A673 (cell line): ENCODE measurements around the gene PAX5. TPM values are rescaled to one million over a fixed set of nuclear protein-coding genes. Genes with fewer than 3 reads are reported as not detected.
A peak's percentile ranks its signal among the peaks of the same experiment; 100 is the strongest.

Source experiments
- BruUV-seq: library from RNA; stranded (reverse); fragments of 400-500 nt; replicated peaks from 2 replicates; lab custom pipeline; 2021; lab: Mats Ljungman, UMichigan
- CTCF ChIA-PET: fragments of 300-600 bp; sonication (Branson Sonifier 250); formaldehyde crosslinking; loops from one replicate; lab custom pipeline; 2022; ENCODE audit warnings: antibody characterized with exemption; lab: Charles Lee
- POLR2A ChIA-PET: fragments of 300-600 bp; sonication (Branson Sonifier 250); formaldehyde crosslinking; loops from one replicate; lab custom pipeline; 2022; ENCODE audit warnings: antibody characterized with exemption; ENCODE audit not compliant: low non-redundant PET; lab: Charles Lee
- DNase-seq: peaks from one replicate; pipeline ENCODE4 v3.0.0-alpha.2; 2015; ENCODE audit warnings: low spot score
- H3K27ac ChIP-seq: fragments of 200-600 bp; sonication (generic); 2 replicates; pipeline ENCODE4 v1.5.1; 2016; ENCODE audit warnings: mixed run types, low read depth, mild to moderate bottlenecking, mixed read lengths, antibody characterized with exemption, low read length; ENCODE audit not compliant: poor library complexity, severe bottlenecking
- H3K27me3 ChIP-seq: fragments of 200-600 bp; sonication (generic); replicated peaks from 2 replicates; pipeline ENCODE4 v1.6.1; 2017; ENCODE audit warnings: mixed run types, low read depth, mild to moderate bottlenecking, mixed read lengths, antibody characterized with exemption, low read length; ENCODE audit not compliant: insufficient read depth, poor library complexity
- H3K36me3 ChIP-seq: fragments of 200-600 bp; sonication (generic); 2 replicates; pipeline ENCODE4 v1.6.1; 2016; ENCODE audit warnings: mixed run types, mild to moderate bottlenecking, mixed read lengths, antibody characterized with exemption, low read length; ENCODE audit not compliant: insufficient read depth, poor library complexity, severe bottlenecking
- H3K4me1 ChIP-seq: fragments of 200-600 bp; sonication (generic); 2 replicates; pipeline ENCODE4 v1.6.1; 2017; ENCODE audit warnings: mixed run types, mild to moderate bottlenecking, mixed read lengths, antibody characterized with exemption, low read length; ENCODE audit not compliant: insufficient read depth, poor library complexity, severe bottlenecking
- H3K4me3 ChIP-seq: fragments of 200-600 bp; sonication (generic); 2 replicates; pipeline ENCODE4 v1.5.1; 2016; ENCODE audit warnings: low read depth, mixed run types, mild to moderate bottlenecking, mixed read lengths, low read length; ENCODE audit not compliant: poor library complexity, severe bottlenecking
- H3K9me3 ChIP-seq: fragments of 200-600 bp; sonication (generic); 2 replicates; pipeline ENCODE4 v1.6.1; 2016; ENCODE audit warnings: mixed run types, low read depth, mild to moderate bottlenecking, mixed read lengths, antibody characterized with exemption, low read length; ENCODE audit not compliant: poor library complexity, severe bottlenecking
- EZH2 ChIP-seq: fragments of 200-600 bp; sonication (generic); IDR thresholded peaks from 2 replicates; pipeline ENCODE4 v1.6.1; 2017; ENCODE audit warnings: borderline replicate concordance, low read depth, mild to moderate bottlenecking, mixed read lengths, antibody characterized with exemption, low read length; ENCODE audit not compliant: poor library complexity, severe bottlenecking
- intact Hi-C: fragments of 100-400 bp; cut with micrococcal nuclease; formaldehyde crosslinking; loops from one replicate; pipeline ENCODE4 v1.10.0; 2022; ENCODE audit not compliant: unreplicated experiment
- total RNA-seq: library from RNA; stranded (reverse); gene quantifications from 2 replicates; pipeline ENCODE4 v1.2.3, GENCODE V29; 2021
- TF ChIP-seq, protein P1 (sequence below): fragments of 300-800, 200-600 bp; sonication (generic); conservative IDR thresholded peaks from 2 replicates; pipeline ENCODE4 v1.5.1; 2017; ENCODE audit warnings: low read depth, mild to moderate bottlenecking, antibody characterized with exemption, low read length, moderate library complexity, mixed read lengths

PAX5 gene
- total RNA-seq, 1 experiment from 2014 or later: 5.5 TPM

DNA sequence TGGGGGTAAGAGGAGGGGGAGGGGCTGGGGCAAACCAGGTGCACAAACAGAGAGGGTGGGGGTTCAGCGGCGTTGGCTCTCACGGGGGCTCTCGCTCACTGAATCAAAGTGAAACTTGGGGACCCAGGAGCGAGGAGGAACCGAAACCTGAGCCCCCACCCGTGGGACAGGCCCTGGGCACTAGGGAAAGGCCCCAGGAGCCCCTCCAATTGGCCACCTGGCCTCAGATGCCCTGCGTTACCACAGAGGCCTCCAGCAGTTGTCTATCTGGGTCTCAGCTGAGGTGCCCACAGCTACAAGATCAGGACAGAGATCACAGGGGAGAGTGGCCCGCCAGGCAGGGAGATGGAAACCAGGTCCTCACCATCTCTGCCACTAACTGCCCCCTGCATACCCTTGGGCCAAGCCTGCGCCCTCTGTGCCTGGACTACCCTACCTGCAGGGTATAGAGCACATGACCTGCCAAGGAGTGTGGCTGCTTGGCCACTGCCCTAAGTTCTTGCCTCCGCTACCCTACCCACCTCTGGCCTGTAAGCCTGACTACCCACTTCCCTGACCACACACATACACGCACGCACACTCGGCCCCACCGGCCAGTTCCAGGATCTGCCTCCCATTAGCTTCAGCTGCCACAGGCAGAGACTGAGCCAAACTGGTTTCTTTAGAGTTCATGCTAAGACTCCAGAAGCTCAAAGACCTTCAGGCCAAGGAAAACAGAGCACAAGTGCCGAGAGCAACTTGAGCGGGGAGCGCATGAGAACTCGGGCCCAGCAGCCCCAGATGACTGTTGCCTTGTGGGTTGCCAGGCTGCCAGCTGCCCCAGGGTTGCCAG, 39.9 kb downstream of the PAX5 start:
- CTCF ChIA-PET: no interaction called here
- intact Hi-C loops: loop anchor here (10.0 kb wide), 1 partner anchor 391 kb away; no protein-coding TSS in a partner anchor
- H3K4me1 ChIP-seq: peaks cover 19% of the 10 kb centered on the region
- POLR2A ChIA-PET: no interaction called here
- no peak overlapping the region for H3K4me3 ChIP-seq
- BruUV-seq: no TSS peak
- no peaks in the 10 kb centered on the region for H3K27me3 ChIP-seq
- TF ChIP-seq, protein P1, sequence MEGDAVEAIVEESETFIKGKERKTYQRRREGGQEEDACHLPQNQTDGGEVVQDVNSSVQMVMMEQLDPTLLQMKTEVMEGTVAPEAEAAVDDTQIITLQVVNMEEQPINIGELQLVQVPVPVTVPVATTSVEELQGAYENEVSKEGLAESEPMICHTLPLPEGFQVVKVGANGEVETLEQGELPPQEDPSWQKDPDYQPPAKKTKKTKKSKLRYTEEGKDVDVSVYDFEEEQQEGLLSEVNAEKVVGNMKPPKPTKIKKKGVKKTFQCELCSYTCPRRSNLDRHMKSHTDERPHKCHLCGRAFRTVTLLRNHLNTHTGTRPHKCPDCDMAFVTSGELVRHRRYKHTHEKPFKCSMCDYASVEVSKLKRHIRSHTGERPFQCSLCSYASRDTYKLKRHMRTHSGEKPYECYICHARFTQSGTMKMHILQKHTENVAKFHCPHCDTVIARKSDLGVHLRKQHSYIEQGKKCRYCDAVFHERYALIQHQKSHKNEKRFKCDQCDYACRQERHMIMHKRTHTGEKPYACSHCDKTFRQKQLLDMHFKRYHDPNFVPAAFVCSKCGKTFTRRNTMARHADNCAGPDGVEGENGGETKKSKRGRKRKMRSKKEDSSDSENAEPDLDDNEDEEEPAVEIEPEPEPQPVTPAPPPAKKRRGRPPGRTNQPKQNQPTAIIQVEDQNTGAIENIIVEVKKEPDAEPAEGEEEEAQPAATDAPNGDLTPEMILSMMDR: no peak
- no peak for TF ChIP-seq EZH2
- H3K27ac ChIP-seq: no peak overlapping the region
- H3K36me3 ChIP-seq: no peaks in the 10 kb centered on the region
- no peak for DNase-seq
- peaks cover 6% of the 10 kb centered on the region for H3K9me3 ChIP-seq

DNA sequence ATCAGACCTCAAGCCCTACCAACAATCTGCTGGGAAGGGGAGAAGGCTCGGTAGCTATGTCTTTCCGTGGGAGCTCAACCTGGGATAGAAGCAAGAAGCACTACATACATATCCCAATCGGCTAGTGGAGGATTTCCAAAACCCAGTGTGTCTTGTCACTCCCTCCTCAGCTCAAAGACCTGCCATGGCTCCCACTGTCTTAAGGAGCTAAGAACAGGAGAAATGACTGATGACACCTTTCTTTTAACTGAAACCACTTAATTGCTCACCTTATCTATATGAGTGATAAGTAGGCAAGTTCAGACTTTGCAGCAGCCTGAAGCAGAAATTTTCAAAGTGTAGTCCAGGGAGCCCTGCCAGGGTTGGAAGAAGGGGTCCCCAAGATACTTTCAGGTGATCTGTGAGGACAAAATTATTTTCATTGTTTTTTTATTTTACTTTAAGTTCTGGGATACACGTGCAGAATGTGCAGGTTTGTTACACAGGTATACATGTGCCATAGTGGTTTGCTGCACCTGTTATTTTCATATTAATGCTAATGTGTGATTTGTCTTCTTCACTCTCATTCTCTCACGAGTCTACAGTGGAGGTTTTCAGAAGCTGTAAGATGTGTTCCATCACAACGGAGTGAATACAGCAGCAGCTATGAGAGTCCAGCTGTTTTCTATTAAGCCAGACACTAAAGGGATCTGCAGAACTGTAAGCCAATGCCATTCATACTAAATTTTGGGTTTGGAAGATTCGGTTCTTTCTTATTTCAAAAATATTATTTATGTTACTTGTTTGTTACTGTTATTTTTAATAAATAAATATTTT, 41.4 kb downstream of the PAX5 start:
- intact Hi-C loops: loop anchor here (10.0 kb wide), 1 partner anchor 392 kb away; no protein-coding TSS in a partner anchor
- peak; percentile 49 for DNase-seq
- ChIA-PET POLR2A (interaction anchor here (0.5 kb wide), 1 partner anchor 363 kb away, joined by 3 read pairs; no protein-coding TSS in a partner anchor), CTCF (interaction anchor here (2.2 kb wide), 1 partner anchor 119 kb away, joined by 11 read pairs; no protein-coding TSS in a partner anchor)
- H3K4me1 ChIP-seq: peaks cover 19% of the 10 kb centered on the region
- H3K9me3 ChIP-seq: peaks cover 6% of the 10 kb centered on the region
- no peaks in the 10 kb centered on the region for H3K36me3 ChIP-seq
- TF ChIP-seq, protein P1: no peak
- no peak for TF ChIP-seq EZH2
- H3K4me3 ChIP-seq: no peak overlapping the region
- no peak overlapping the region for H3K27ac ChIP-seq
- H3K27me3 ChIP-seq: no peaks in the 10 kb centered on the region
- BruUV-seq: no TSS peak

DNA sequence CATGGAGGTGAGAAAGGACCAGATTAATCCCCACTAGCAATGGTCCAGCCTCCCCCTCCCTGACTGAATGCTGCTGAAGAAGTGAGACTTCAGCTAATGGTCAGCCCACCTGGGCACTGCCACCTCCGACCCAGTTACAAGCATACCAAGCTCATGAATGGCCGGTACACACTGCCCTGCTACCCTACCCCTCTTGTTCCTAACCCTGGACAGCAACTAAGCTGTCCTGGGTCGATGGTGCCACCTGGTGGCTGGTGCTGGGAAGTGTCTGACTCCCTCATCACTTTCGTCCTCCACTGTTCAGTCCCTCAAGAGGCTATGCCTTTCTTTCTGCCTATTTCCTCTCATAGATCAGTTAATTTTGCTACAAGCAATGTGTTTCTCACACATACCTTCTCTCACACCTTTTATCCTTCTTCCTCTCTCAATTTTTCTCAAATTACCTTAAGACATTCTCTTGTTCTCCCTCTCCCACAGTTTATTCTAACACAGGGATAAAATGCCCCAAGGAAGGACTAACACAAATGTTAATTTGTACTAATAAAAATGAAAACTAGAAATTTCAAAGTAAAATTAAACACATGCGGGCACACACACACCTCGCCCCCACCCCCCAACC, 42.4 kb downstream of the PAX5 start:
- TF ChIP-seq, protein P1: peak; percentile 82
- no peak for TF ChIP-seq EZH2
- peaks cover 15% of the 10 kb centered on the region for H3K4me1 ChIP-seq
- H3K9me3 ChIP-seq: peaks cover 6% of the 10 kb centered on the region
- ChIA-PET CTCF (interaction anchor here (0.5 to 2.2 kb wide), 2 partner anchors 118 to 376 kb away, joined by 4 to 11 read pairs; no protein-coding TSS in a partner anchor), POLR2A (interaction anchor here (0.5 kb wide), 1 partner anchor 364 kb away, joined by 3 read pairs; no protein-coding TSS in a partner anchor)
- DNase-seq: peak; percentile 60
- no peaks in the 10 kb centered on the region for H3K27me3 ChIP-seq
- H3K4me3 ChIP-seq: no peak overlapping the region
- H3K36me3 ChIP-seq: no peaks in the 10 kb centered on the region
- no peak overlapping the region for H3K27ac ChIP-seq
- intact Hi-C loops: loop anchor here (1.0 to 10.0 kb wide), 2 partner anchors 118 to 393 kb away; no protein-coding TSS in a partner anchor
- no TSS peak for BruUV-seq
